OCI-LY7 (cell line): ENCODE measurements around the gene CCDC148.
"Not testable (repeated sequence)": the region's sequence is repeated elsewhere in the genome, so short reads cannot be mapped to it uniquely, and the experiment has no call there.

Experiments used
- EZH2phosphoT487 ChIP-seq: fragments of 200-600 bp; sonication (generic); IDR thresholded peaks from 2 replicates; pipeline ENCODE4 v1.6.1; 2018; ENCODE audit warnings: low read depth, borderline replicate concordance, mild to moderate bottlenecking, mixed run types, antibody characterized with exemption, low read length, moderate library complexity, mixed read lengths
- TF ChIP-seq, protein P1 (sequence below): fragments of 200-600 bp; sonication (generic); conservative IDR thresholded peaks from 2 replicates; pipeline ENCODE4 v1.5.1; 2014; ENCODE audit warnings: mild to moderate bottlenecking, antibody characterized with exemption, low read length, moderate library complexity, mixed read lengths

DNA sequence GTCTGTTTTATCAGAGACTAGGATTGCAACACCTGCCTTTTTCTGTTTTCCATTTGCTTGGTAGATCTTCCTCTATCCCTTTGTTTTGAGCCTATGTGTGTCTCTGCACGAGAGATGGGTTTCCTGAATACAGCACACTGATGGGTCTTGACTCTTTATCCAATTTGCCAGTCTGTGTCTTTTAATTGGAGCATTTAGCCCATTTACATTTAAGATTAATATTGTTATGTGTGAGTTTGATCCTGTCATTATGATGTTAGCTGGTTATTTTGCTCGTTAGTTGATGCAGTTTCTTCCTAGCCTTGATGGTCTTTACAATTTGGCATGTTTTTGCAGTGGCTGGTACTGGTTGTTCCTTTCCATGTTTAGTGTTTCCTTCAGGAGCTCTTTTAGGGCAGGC is 124.8 kb downstream of the CCDC148 start:
- TF ChIP-seq, protein P1, sequence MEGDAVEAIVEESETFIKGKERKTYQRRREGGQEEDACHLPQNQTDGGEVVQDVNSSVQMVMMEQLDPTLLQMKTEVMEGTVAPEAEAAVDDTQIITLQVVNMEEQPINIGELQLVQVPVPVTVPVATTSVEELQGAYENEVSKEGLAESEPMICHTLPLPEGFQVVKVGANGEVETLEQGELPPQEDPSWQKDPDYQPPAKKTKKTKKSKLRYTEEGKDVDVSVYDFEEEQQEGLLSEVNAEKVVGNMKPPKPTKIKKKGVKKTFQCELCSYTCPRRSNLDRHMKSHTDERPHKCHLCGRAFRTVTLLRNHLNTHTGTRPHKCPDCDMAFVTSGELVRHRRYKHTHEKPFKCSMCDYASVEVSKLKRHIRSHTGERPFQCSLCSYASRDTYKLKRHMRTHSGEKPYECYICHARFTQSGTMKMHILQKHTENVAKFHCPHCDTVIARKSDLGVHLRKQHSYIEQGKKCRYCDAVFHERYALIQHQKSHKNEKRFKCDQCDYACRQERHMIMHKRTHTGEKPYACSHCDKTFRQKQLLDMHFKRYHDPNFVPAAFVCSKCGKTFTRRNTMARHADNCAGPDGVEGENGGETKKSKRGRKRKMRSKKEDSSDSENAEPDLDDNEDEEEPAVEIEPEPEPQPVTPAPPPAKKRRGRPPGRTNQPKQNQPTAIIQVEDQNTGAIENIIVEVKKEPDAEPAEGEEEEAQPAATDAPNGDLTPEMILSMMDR: not testable (repeated sequence)
- TF ChIP-seq EZH2phosphoT487: not testable (repeated sequence)
